HG02870 (cell line): ENCODE data around the gene POU2F1.
A peak's percentile ranks its signal among the peaks of the same experiment; 100 is the strongest.
"Not testable (repeated sequence)": the region's sequence is repeated elsewhere in the genome, so short reads cannot be mapped to it uniquely, and the experiment has no call there.

Experiments
- ATAC-seq: cut with Tn5 transposase; IDR thresholded peaks from one replicate; pipeline ENCODE4 v1.9.1; 2021; ENCODE audit warnings: mild to moderate bottlenecking, moderate library complexity; ENCODE audit not compliant: unreplicated experiment

Gene POU2F1

GRCh38 chr1:167205306-167206050, 15.2 kb upstream of the POU2F1 start:
- ATAC-seq = not testable (repeated sequence)

- no peak for ATAC-seq
Observed at GRCh38 chr1:167206166-167206835, 14.4 kb upstream of the POU2F1 start.

DNA sequence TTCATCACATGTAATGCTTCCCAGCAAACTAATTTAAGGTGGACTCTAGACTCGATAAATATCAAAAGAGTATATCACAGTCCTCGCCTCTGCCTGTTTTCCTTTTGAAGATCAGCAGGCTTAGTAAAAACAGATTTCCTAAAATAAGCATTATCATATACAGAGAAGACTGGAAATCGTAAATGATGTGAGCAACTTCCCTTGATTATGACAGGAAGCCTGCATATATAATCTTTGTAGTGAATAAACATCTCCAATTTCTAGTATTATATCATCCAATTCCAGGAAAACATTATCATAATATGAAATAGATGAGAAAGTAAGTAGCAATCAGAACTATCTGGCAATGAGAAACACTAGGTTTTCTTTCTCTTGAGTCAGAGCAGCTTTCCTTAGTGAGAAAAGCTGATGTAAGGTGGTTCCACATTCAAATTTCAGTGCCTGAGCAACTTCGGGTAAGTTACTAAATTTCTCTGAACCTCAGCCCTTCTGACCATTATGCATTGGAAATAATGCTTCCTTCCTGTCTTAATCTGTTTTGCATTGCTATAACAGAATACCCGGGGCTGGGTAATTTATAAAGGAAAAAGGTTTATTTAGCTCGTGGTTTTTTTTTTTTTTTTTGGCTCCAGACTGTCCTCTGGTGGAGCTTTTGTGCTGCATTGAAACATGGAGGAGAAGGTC, 12.6 kb upstream of the POU2F1 start:
- no peak for ATAC-seq

GRCh38 chr1:167208624-167208976, 12.1 kb upstream of the POU2F1 start:
- no peak for ATAC-seq

GRCh38 chr1:167209044-167209443, 11.6 kb upstream of the POU2F1 start:
- ATAC-seq = no peak

DNA sequence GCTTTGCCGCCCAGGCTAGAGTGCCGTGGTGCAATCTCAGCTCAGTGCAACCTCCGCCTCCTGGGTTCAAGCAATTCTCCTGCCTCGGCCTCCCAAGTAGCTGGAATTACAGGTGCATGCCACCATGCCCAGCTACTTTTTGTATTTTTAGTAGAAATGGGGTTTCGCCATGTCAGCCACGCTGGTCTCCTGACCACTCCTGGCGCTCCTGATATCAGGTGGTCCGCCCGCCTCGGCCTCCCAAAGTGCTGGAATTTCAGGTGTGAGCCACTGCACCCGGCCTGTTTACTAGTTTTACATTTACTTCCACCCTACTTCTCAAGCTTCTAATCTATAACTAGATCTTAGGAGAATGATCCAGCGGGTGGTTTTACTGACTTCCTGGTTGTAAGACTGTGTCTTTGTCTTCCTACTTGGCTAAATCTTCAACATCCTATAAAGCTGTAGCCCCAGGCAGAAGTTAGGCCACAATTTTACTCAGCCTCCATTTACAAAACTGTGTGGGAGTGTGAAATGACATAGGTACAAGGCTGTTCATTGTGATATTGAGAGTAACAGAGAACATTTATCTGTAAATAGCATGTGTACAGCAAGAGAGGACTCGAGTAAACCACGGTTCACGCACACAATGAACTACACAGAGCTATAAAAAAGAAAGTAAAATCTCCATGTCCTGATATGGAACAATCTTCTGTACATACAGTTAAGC, 9.6 kb upstream of the POU2F1 start:
- ATAC-seq = no peak

GRCh38 chr1:167212025-167212424, 8.7 kb upstream of the POU2F1 start:
- ATAC-seq = no peak

DNA sequence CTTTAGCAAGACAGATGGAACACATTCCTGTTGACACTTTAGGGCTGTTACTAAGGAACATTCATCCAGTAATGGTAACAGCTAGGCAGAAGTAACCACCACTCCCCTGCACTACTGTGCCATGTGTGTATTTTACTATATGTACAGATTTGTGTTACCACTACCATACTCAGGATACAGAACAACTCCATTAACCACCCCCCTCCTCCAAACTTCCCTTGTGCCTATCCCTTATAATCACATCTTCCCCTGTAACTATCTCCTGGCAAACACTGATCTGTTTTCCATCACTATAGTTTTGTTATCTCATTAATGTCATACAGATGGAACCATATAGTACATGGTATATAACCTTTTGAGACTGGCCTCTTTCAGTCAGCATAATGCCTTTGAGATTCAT, 3.9 kb upstream of the POU2F1 start:
- no peak for ATAC-seq

GRCh38 chr1:167219194-167219593, 1.5 kb upstream of the POU2F1 start:
- ATAC-seq = no peak

GRCh38 chr1:167219646-167220536, 795 bp upstream of the POU2F1 start:
- ATAC-seq = peak; percentile 33

DNA sequence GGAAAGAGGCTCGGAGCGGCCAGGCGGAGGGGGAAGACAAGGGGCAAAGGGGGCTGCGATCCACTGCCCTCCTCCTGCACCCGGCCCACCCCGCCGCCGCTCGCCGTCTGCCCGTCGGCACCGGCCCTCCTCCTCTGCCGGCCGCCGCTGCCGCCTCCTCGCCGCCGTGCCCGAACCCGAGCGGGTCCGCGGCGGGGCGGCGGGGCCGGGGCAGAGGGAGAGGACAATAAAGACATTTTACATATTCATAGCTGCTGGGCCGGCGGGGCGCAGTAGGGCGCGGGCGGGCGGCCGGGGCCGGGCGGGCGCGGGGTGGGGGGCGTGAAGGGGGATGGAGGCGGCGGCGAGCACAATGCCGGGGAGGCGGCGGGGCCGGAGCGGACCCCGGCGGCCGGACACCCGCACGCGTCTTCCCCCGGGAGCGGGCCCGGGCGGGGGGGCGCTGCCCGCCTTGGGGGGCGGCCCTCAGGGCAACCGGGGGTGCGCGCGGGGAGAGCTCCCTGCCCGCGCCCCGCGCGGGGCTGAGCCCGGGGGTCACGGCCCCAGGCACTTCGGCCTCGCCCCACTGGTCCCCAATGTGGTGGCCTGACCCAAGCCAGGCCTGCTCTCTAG, 546 bp downstream of the POU2F1 start:
- peak; percentile 3 for ATAC-seq

- peak; percentile 64 for ATAC-seq
Observed at GRCh38 chr1:167221738-167222610, 1.3 kb downstream of the POU2F1 start.

DNA sequence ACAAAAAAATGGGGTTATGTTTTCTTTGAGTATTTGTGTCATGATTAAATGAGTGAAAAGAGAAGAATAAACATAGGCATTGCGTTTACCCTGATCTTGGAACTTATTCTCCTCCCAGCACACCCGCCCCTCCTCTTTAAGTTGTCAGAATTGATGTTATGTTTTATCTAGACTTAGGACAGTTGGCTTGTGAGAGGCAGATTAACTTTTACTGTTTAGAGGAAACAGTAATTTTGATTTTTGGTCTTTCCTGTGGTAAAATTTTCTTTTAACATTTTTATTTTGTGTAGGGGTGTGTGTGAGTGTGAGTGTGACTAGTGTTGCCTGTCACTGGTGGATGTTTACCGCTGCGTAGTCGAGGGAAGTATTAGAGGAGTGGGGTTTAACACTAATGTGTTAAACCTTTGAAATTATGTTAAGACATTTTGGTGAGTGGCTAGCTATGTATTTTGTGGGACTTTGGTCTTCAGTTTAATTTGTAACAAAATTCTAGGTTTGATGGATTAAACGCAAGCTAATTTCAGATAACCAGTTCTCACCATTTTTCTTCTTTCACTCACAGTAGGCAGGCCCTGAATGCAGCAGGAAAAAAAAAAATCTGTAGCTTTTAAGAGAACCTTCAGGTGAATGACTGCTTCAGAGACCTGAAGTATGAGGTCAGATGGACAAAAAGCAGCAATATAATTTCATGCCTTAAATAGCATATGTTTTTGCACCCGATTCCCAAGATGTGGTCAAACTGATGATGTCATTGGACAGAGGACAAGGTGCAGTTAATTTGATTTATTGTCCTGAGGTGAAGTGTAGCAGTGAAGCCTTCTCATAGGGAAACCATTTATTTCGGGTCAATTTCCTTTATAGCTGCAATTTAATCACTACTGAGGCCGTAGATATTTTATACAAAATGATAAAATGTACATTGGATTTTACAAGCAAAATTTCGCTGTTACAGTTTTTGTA, 2.7 kb downstream of the POU2F1 start:
- no peak for ATAC-seq

DNA sequence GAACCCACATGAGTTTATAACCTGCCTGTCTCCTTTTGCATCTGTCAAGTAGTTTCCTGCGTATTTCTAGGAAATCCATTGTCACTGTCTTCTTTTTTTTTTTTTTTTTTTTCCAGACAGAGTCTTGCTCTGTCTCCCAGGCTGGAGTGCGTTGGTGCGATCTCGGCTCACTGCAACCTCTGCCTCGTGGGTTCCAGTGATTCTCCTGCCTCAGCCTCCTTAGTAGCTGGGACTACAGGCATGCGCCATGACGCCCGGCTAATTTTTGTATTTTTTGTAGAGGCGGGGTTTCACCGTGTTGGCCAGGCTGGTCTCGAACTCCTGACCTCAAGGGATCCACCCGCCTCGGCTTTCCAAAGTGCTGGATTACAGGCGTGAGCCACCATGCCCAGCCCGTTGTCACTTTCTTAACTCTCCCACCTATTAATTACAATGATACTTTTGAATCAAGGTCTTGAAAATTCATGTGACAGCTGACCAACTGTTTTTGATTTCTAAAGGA, 4.1 kb downstream of the POU2F1 start:
- ATAC-seq = not testable (repeated sequence)

DNA sequence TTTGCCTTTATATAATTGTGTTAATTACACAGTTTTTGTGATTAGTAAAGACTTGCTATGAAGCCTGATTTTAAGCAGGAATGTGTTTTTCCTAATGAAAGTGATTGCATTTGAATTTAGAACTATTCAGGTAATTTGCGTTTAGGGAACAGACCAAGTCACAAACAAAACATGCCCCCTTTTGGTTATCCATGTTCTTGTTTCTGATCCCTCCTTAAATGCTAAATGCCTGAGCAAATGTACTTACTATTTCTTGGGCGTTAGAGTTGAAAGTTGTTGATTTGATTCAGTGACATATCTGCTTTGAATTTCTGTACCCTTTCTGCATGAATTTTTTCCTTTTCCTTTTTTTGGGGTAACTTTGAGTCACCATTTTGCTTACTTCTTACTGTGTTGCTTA, 5.2 kb downstream of the POU2F1 start:
- ATAC-seq = no peak

DNA sequence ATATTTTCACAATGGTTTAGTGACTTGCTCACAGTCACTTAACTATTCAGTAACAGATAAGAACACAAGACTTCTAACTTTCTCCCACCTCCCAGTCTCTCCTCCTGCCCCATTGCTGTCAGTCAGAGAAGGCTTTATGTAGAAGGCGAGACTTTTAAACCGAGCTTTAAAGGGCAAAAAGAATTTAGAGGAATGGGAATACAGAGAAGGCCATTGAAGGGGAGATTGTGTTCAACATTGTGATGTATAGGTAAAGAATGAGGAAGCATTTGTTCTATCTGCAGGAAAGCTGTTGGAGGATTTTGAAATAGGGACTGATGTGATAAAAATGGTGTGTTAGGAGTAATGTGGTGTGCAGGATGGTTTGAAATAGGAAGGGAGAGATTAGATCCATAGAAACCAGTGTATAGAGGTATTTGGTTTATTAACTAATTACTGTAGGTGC, 7.3 kb downstream of the POU2F1 start:
- no peak for ATAC-seq

DNA sequence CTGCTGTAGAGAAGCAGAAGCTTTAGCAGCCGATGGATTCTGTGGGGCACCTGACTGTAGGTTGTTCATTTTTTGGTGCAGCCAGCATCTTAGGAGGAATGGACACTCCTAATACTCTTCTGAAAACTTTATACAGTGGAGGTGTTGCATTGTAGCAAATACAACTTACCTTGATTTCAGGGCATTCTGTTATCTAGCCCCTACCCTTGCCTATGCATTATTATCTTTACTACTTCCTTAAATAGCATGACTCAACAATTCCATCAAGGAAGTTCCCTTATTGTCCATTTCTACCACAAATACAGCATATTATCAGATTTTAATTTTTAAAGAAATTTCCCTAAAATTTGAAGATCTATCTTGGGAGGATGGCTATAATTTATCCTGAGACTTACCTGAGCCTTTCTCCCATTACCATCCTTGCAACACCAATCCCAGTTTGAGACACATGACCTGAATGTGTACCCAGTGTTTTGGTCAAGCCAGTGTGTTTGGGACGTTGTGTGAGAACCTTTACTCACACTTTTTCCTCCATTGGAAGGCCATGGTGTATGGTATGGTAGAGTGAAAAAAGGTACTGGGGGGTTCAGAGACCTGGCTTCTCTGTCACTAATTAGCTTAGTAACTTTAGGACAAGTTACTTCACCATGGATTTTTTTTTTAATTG, 9.2 kb downstream of the POU2F1 start:
- ATAC-seq = no peak
